Measurements from ENCODE around the gene PGRMC1.

The PGRMC1 gene

GRCh38 chrX:119211649-119212014 is 24.5 kb upstream of the PGRMC1 start:
- ChIA-PET CTCF (no interaction called here), POLR2A (no interaction called here)

GRCh38 chrX:119218198-119218597 is 17.9 kb upstream of the PGRMC1 start:
- TF ChIP-seq CTCF (IDR thresholded peaks at IDR 0.05; ENCODE audit: insufficient read depth, low read length, missing control alignments) = no peak
- CTCF ChIA-PET = interaction anchor here (0.6 to 3.9 kb wide), 10 partner anchors 10 to 379 kb away, joined by 3 to 26 read pairs (median 6); no protein-coding TSS in a partner anchor
- H3K4me3 ChIP-seq (ENCODE audit: low read depth, low read length) = no peak overlapping the region
- no peak for DNase-seq (ENCODE audit: low read depth, low spot score)
- POLR2A ChIA-PET = no interaction called here

More at GRCh38 chrX:119211649-119212014, 24.5 kb upstream of the PGRMC1 start:
- TF ChIP-seq CTCF (IDR thresholded peaks at IDR 0.05; ENCODE audit: insufficient read depth, low read length, missing control alignments) = no peak
- DNase-seq (ENCODE audit: low read depth, low spot score) = no peak
- H3K4me3 ChIP-seq (ENCODE audit: low read depth, low read length) = no peak overlapping the region

- ChIA-PET CTCF (interaction anchor here (0.9 kb wide), 1 partner anchor 19 kb away, joined by 3 read pairs; no protein-coding TSS in a partner anchor), POLR2A (no interaction called here)
- no peak for DNase-seq (ENCODE audit: low read depth, low spot score)
- H3K4me3 ChIP-seq (ENCODE audit: low read depth, low read length) = no peak overlapping the region
- TF ChIP-seq CTCF (IDR thresholded peaks at IDR 0.05; ENCODE audit: insufficient read depth, low read length, missing control alignments) = no peak
Observed at GRCh38 chrX:119222932-119223331, 13.2 kb upstream of the PGRMC1 start.

GRCh38 chrX:119223783-119224182 is 12.3 kb upstream of the PGRMC1 start:
- ChIA-PET CTCF (no interaction called here), POLR2A (no interaction called here)
- DNase-seq (ENCODE audit: low read depth, low spot score) = no peak
- no peak for TF ChIP-seq CTCF (IDR thresholded peaks at IDR 0.05; ENCODE audit: insufficient read depth, low read length, missing control alignments)
- H3K4me3 ChIP-seq (ENCODE audit: low read depth, low read length) = no peak overlapping the region

GRCh38 chrX:119226446-119226845 is 9.6 kb upstream of the PGRMC1 start:
- POLR2A ChIA-PET = no interaction called here
- no peak for TF ChIP-seq CTCF (IDR thresholded peaks at IDR 0.05; ENCODE audit: insufficient read depth, low read length, missing control alignments)
- CTCF ChIA-PET = no interaction called here
- no peak for DNase-seq (ENCODE audit: low read depth, low spot score)
- no peak overlapping the region for H3K4me3 ChIP-seq (ENCODE audit: low read depth, low read length)

- CTCF ChIA-PET = interaction anchor here (0.7 to 1.5 kb wide), 2 partner anchors 11 to 13 kb away, joined by 3 to 6 read pairs; no protein-coding TSS in a partner anchor
- H3K4me3 ChIP-seq (ENCODE audit: low read depth, low read length) = no peak overlapping the region
- DNase-seq (ENCODE audit: low read depth, low spot score) = peak; percentile 68
- POLR2A ChIA-PET = interaction anchor here (0.9 to 1.0 kb wide), 2 partner anchors 10 kb away, joined by 3 read pairs; no protein-coding TSS in a partner anchor
- TF ChIP-seq CTCF (IDR thresholded peaks at IDR 0.05; ENCODE audit: insufficient read depth, low read length, missing control alignments) = no peak
Observed at GRCh38 chrX:119228512-119229252, 7.4 kb upstream of the PGRMC1 start.
